BE2C (cell line): ENCODE results near the gene ANKRD44.

ENCODE experiments used
- DNase-seq: peaks from one replicate; pipeline ENCODE4 v3.0.0-alpha.2; 2020
- H3K27me3 ChIP-seq: fragments of 250-450 bp; sonication (Bioruptor Pico); 2 replicates; pipeline ENCODE4 v1.5.1; 2020; ENCODE audit warnings: mild to moderate bottlenecking
- H3K36me3 ChIP-seq: fragments of 250-450 bp; sonication (Bioruptor Pico); 2 replicates; pipeline ENCODE4 v1.5.1; 2020; ENCODE audit warnings: mild to moderate bottlenecking
- H3K4me1 ChIP-seq: fragments of 250-450 bp; sonication (Bioruptor Pico); 2 replicates; pipeline ENCODE4 v1.5.1; 2020
- H3K4me3 ChIP-seq: 2 replicates; pipeline ENCODE4 v1.5.1; 2011; ENCODE audit warnings: low read depth, low read length
- H3K9me3 ChIP-seq: fragments of 250-450 bp; sonication (Bioruptor Pico); 2 replicates; pipeline ENCODE4 v1.5.1; 2020
- TF ChIP-seq, protein P1 (sequence below): IDR thresholded peaks from 2 replicates; pipeline ENCODE4 v1.5.1; 2012; ENCODE audit warnings: mild to moderate bottlenecking, low read depth, low read length

The ANKRD44 gene

DNA sequence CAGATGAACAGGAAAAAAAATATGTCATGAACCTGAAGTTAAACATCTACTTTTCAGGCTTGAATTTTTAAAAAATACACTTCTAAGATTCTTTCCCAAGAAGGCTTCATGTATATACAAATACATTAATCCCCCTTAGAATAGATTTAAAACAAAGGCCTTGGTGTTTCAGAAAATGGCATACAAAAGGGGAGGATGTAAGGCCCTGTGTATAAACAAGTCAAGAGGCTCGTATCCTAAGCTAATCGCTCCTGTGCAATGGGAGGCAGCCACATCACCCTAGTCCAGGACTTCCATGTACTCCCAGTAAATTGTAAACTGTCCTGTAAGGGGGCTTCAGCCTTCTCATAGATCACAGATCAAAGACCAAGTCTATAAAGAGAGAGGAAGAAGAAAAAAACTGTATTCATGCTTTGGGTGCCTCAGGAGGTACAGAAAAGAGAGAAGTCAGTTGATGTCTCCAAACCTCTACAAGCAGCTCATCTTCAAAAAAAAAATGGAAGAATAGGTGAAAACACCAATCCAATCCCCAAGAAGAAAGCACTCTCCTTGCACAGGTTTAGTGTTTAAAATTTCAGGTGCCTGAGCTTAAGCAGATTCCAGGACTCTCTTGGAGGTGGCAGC lies 53.9 kb downstream of the ANKRD44 start:
- TF ChIP-seq, protein P1, sequence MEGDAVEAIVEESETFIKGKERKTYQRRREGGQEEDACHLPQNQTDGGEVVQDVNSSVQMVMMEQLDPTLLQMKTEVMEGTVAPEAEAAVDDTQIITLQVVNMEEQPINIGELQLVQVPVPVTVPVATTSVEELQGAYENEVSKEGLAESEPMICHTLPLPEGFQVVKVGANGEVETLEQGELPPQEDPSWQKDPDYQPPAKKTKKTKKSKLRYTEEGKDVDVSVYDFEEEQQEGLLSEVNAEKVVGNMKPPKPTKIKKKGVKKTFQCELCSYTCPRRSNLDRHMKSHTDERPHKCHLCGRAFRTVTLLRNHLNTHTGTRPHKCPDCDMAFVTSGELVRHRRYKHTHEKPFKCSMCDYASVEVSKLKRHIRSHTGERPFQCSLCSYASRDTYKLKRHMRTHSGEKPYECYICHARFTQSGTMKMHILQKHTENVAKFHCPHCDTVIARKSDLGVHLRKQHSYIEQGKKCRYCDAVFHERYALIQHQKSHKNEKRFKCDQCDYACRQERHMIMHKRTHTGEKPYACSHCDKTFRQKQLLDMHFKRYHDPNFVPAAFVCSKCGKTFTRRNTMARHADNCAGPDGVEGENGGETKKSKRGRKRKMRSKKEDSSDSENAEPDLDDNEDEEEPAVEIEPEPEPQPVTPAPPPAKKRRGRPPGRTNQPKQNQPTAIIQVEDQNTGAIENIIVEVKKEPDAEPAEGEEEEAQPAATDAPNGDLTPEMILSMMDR: no peak

DNA sequence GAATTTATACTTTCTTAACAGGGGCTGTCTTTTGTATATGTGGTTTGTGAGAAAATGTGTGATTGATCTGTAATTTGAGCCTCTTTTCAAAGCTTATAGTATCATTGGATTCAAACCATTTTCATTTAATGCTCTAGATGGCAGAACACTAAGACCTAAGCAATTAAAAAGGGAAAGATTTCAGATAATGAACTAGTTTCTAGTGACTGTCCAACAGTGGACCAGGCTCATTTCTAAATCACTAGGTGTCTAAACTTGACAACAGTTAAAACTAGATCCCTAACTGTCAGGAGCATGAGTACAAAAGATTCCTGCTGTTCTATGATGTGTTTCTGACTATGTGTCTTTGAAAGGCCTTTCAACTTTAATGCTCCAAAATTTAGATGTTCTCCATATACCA lies 54.6 kb downstream of the ANKRD44 start:
- Histone ChIP-seq H3K27me3 (no peaks in the 10 kb centered on the region), H3K36me3 (no peaks in the 10 kb centered on the region), H3K4me1 (peaks cover 17% of the 10 kb centered on the region), H3K4me3 (peak overlapping the region; percentile 31), H3K9me3 (no peaks in the 10 kb centered on the region)
- TF ChIP-seq, protein P1: no peak
- DNase-seq: no peak

More for the DNA sequence above, 53.9 kb downstream of the ANKRD44 start:
- Histone ChIP-seq H3K4me1 (peaks cover 17% of the 10 kb centered on the region), H3K4me3 (no peak overlapping the region), H3K9me3 (no peaks in the 10 kb centered on the region), H3K27me3 (no peaks in the 10 kb centered on the region), H3K36me3 (no peaks in the 10 kb centered on the region)
- no peak for DNase-seq

DNA sequence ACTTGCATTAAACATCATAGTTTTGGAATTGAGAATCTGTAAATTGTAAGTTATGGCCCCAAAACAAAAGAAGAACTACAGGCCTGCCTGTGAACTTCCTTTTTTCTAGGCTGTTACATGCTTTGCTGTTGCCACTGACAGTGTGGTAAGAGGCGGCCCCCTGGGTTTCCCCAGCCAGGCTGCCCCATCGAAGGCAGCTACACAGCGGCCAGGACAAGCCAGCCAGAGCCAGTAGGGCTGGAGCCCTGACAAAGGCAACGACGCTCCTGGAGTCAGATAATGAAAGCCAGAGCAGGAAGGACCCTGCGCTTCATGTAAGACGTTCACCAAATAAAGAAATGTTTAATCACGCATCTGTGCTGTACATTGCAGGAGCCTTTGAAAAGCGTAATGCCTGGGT lies 55.0 kb downstream of the ANKRD44 start:
- Histone ChIP-seq H3K9me3 (no peaks in the 10 kb centered on the region), H3K4me3 (peak overlapping the region; percentile 31), H3K27me3 (no peaks in the 10 kb centered on the region), H3K4me1 (peaks cover 17% of the 10 kb centered on the region), H3K36me3 (no peaks in the 10 kb centered on the region)
- TF ChIP-seq, protein P1: no peak
- DNase-seq: peak; percentile 83

DNA sequence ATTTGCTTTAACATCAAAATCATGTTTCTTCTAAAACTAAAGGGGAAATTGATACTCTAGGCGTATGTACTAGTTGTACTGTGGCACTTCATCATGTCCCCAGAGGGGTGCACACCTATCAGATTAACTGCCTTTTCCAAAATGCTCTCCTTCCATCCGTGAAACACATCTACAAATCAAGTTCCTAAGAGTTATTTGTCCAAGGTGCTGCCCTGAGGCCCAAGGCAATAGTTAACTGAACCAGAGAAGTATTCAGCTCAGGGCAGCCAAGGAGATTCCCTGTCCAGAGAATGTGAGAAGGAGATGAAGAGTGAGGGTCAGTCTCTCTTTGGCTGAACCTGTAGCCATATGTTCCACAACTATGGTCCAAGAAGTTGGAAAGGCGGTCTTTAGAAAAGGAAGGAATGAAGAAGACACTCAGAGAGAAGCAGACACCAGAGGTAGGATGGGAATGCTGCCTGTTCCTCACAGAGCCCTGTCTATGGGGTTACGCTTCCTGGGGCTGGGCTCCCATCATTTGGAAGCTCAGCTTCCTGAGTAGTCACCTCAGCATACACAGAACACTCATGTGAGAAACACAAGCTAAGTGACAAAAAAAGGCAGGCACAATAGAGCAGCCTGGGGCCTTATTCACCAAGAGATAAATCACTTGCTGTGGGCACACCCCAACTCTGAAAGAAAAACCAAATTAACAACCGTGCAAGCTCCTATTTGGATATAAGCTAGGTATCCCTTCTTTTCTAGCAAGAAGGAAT lies 55.6 kb downstream of the ANKRD44 start:
- TF ChIP-seq, protein P1: no peak
- DNase-seq: no peak
- no peak overlapping the region for H3K4me3 ChIP-seq
- peaks cover 17% of the 10 kb centered on the region for H3K4me1 ChIP-seq
- no peaks in the 10 kb centered on the region for H3K27me3 ChIP-seq
- H3K36me3 ChIP-seq: no peaks in the 10 kb centered on the region
- no peaks in the 10 kb centered on the region for H3K9me3 ChIP-seq

- peaks cover 29% of the 10 kb centered on the region for H3K4me1 ChIP-seq
Observed at GRCh38 chr2:197251576-197251975, 59.0 kb downstream of the ANKRD44 start.

More at GRCh38 chr2:197251576-197251975, 59.0 kb downstream of the ANKRD44 start:
- Histone ChIP-seq H3K4me3 (no peak overlapping the region), H3K36me3 (no peaks in the 10 kb centered on the region), H3K27me3 (no peaks in the 10 kb centered on the region), H3K9me3 (no peaks in the 10 kb centered on the region)
- no peak for DNase-seq
- TF ChIP-seq, protein P1: no peak
